ENCODE data around the gene TGFB1I1.
"Not testable (repeated sequence)": the region's sequence is repeated elsewhere in the genome, so short reads cannot be mapped to it uniquely, and the experiment has no call there.

TGFB1I1 gene

GRCh38 chr16:31519759-31520431 is 47.9 kb downstream of the TGFB1I1 start:
- no peak for DNase-seq

- DNase-seq, result no peak
These were observed 49.4 kb downstream of the TGFB1I1 start for GRCh38 chr16:31521368-31521767.

- no peak for DNase-seq
These were observed 50.1 kb downstream of the TGFB1I1 start for GRCh38 chr16:31522071-31522470.

- DNase-seq, result not testable (repeated sequence)
These were observed 51.8 kb downstream of the TGFB1I1 start for GRCh38 chr16:31523768-31524167.

- DNase-seq, result no peak
These were observed 53.2 kb downstream of the TGFB1I1 start for GRCh38 chr16:31525113-31525512.

Measured in CD4-positive, alpha-beta T cell treated with Interleukin-15 for 1 hour (primary cell).